Measurements from ENCODE around the gene FOXP1.
A peak's percentile ranks its signal among the peaks of the same experiment; 100 is the strongest.

FOXP1 gene

DNA sequence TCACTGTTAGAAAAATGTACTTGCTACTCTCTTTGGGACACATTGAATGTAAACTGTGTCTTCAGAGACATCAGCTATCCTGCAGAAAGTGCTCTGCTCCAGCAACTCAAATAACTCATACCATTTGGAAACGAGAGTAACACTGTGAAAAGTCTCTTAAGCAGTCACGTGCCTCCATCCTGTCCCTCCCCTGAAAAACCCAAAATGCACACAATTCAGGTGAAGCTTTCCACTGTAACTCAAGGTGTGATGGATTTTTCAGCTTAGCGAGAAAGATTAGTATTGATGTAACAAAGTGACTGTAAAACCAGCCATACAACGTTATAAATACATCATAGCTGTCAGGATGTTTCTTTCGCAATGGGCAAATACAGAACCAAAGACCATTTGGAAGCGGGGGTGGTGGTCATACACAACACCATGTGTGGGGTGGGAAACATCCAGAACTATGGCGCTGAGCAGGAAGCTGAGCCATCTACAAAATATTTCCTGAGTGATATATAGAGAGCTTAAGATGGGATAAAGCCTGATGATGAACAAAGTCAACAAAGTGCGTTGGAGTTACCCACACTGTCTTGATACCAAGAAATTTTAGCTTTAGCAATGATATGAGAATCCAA lies 332.3 kb downstream of the FOXP1 start:
- DNase-seq = no peak

DNA sequence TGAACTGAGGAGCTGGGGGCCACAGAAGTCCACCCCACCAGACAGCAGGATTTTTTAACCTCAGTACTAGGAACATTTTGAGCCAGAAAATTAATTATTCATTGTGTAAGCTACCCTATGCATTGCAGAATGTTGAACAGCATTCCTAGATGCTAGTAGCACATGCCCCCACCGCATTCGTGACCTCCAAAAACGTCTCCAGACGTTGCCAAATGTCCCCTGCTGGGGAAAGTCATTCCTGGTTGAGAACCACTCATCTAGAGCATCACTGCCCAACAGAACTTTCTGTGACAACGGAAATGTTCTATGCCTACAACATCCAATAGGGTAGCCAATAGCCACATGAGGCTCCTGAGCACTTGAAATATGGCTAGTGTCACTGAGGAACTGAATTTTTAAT lies 333.5 kb downstream of the FOXP1 start:
- DNase-seq = no peak

DNA sequence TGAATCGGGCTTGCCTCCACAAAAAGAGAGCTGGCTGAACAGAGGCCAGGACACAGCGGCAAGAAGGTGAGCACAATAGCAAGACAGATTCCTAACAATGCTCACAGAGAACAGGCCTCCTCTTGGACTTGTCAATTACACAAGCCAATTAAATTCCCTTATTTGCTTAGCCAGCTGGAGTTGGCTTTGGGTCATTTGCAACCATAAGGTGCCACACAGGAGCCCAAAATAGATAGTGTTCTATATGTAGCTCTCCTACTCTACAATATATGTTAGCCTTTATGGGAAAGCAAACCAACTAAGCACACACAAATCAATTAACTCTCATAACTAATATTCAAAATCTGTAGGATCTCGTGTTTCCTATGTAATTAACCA lies 335.6 kb downstream of the FOXP1 start:
- DNase-seq = no peak

- DNase-seq = no peak
Observed at GRCh38 chr3:71247221-71247957, 336.1 kb downstream of the FOXP1 start.

DNA sequence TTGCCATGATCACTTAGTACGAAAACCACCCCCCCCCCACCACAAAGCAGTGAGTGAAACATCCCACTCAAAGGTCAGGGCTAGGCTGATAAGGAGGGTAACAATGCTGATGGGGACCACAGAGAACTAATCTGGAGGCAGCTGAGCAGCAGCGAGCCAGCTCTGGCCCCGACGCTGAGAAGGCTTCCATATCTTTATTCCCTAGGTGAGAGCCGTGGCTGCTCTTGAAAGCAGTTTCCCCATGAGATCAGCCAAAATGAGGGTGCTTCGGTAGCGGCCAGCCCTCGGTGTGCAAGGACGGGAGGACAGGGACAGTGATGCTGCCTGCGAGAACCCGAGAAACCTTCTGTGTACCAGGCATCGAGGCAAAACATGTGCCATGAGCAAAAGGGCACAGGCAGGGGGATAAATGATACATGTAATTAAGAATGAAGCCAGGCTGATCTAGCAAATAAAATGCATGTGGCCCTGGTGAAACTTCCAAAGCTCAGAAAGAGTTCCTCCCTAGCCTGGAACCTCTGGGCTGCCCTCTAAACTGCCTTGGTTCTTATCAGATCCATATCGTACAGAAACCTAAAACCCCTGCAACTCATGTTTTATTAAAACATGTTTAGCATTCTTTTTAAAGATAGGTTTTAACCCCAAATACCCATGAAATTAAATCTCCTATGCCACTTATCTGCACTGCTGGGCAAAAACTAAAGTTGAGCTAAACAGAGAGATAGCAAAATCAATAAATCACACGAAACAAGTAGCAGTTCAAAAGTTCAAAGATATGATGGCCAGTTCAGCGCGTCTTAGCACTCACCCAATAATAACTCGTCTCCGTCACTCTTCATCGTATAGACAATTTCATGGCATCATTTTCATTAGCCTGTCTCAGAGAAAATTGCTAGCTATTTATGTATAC lies 337.3 kb downstream of the FOXP1 start:
- DNase-seq = no peak

- no peak for DNase-seq
Observed at GRCh38 chr3:71244826-71245488, 338.6 kb downstream of the FOXP1 start.

DNA sequence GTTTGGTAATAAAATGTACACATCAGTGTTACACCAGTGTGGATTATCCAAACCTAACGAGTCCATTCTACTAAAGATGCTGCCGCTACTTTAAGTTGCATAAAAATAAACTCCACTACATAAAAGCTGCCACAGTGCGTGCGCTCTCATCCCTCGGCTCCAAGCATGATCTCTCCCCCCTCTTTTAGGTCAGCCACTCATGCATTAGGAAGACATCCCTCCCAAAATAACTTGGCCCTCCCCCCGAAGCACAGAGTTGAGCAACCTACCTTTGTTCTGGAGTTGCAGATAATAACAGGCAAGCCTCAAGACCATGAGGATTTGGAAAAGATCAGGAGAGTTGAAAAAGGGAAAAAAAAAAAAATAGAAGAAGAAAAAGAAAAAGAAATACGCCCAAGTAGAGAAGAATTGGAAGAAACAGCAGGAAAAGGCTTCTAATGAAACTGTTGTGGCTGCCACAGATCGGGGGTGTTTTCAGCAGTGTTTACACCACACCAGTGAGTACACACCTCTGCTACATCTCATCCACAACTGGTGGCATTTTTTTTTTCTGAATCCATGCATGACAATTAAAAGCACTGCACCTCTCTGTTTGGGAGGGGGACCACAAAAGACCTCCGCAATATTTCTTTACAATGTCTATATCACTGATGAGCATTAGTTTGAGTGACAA lies 339.2 kb downstream of the FOXP1 start:
- no peak for DNase-seq

GRCh38 chr3:71243229-71243628 lies 340.3 kb downstream of the FOXP1 start:
- no peak for DNase-seq

DNA sequence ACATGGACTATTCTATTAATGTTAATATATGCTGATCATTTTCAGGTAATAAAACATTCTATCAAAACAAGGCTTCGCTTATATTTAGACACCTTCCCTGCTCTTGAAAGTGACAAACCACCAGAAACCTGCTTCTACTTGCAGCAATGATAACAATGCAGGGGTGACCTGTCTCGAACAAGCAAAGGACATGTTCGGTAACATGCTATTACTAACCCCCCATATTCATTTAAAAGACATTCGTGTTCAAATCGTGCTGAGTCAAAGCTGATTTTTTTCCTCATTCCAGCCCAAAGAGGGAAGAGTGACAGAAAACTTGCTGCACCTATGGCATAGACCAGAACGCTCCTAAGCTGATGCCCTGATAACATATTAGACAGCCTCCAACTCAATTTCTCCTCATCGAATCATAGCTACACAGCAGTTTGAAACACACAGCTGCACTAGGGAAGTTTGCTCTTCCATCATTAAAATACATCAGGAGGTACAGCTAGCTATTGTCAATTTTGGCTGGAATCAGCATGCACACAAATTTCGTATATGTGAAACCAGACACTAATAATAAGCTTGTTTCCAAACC lies 341.5 kb downstream of the FOXP1 start:
- no peak for DNase-seq

DNA sequence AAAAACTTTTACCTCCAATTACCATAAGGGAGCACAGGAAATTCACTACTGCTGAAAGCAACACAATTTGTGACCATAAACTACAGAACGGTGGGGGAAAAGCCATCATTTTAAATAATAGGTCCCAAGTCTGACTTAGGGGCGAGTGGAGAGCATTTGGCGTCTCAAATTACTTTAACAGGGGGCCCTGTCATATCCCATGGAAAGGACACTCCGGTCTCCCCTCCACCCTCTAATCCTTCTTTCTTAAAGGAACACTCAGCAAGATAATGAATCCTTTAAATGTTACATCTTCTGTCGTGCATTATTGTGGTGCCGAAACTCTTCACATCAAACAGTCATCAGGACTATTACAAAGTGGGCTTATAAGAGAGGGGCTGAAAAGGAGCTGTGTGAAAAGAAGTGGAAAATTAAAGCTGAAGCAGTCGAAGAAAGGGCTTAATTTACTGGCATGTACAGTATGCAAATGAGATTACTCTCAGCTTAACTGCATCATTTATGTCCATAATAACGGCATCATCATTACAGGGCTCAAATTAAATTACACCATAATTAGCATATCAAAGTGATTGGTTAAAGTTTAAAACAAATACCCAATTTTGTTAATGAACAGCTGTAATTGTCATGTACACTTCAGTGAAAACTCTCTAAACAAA lies 342.2 kb downstream of the FOXP1 start:
- no peak for DNase-seq

GRCh38 chr3:71240034-71240433 lies 343.5 kb downstream of the FOXP1 start:
- no peak for DNase-seq

DNA sequence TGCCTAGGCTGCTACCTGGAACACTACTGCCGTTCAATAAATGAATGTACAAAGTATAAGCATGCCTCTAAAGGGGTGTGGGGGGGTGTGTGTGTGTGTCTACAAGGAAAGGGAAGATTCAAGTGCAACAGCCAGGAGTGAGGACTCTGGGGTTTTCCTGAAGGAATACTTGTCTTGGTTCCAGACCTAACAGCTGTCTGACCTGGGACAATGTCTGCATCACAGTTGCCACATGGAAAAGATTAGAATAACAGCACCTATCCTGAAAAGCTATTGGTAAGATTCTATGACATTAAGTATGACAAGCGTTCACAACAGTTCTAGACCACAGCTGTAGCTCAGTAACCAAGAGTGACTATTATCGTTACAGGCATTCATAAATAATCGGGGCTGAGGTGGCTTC lies 345.2 kb downstream of the FOXP1 start:
- no peak for DNase-seq

DNA sequence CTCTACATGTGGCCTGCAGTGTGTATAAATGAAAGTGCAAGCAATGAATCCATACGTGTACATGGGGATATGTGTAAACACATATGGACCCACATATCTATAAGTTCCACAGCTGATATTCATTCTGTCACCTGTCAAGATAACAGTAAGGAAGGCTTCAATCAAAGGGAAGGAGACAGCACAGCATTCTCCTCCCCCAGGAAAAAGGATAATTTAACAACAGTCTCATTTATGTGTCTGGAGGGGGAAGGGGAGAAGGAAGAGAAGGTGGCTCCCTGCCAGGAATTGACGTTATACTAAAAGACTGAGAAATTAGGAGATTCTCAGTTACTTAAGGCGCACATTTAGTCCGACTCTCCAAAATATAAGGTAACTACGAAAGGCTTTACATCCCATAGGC lies 345.9 kb downstream of the FOXP1 start:
- DNase-seq = no peak

DNA sequence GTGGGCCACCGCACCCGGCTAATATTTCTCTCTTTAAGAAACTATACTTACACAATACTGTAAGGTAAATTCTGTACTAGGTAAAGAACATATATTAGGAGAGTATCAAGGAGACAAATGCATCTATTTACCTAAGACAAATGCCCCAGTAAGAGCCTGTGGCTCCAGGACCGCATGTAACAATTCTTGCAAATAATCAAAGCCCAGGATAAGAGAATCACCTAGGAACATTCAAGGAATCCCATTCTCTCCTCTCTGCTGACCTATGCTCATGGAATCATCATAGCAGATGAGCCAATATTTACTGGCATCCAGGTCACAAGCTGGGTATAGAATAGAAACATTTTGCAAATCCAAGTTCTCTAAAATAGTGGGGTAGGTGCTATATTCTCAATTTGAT lies 347.7 kb downstream of the FOXP1 start:
- no peak for DNase-seq

GRCh38 chr3:71232895-71233294 lies 350.6 kb downstream of the FOXP1 start:
- no peak for DNase-seq

- no peak for DNase-seq
Observed at GRCh38 chr3:71232175-71232679, 351.3 kb downstream of the FOXP1 start.

- DNase-seq = no peak
Observed at GRCh38 chr3:71231680-71232079, 351.8 kb downstream of the FOXP1 start.

GRCh38 chr3:71229905-71230657 lies 353.4 kb downstream of the FOXP1 start:
- no peak for DNase-seq

DNA sequence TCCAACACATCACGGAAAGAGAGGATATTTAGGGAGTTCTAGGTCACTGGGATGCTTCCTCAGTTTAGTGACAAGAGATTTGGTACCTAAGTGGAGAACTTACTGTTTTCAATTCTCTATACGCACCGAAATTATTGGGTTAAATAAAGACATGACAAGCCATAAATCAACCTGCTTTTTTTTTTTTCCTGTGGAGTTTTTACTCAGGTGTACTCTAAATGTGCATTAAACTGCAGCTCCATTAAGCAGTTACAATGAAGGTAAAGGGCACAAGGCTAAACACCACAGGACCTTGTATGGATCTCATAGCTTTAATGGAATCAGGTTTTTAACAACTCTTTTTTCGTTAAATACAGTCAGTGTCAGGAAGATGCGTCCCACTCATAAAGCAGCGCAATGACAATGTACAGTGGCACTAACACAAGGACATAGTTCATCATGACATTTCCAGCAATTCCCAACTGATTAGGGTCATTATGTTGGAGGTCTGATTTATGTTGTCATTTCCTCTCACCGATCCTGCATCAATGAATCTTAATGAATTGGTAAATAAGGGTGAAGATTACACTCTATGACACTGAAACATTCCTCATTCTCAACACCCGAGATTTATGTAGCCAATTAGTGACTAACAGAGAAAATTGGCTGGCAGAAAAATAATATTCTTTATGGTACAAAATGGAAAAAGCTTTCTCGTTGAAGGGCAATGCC lies 355.2 kb downstream of the FOXP1 start:
- DNase-seq = no peak

DNA sequence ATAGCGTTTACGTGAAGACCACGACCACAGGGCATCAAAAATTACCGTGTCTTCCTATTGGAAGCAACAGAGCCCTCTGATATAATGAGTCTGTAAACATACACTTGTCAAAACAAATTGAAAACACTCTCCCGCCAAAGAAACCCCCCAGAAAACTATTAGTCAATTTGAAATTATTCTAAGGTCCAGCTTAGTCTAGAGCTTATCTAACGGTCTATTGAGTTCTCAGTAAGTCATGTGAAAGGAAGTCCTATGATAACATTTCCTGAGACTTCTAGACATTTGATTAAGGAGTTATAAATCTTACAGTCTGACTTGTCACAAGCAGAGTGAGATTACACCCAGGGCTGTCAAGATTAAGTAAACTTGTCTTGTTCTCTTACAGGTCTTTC lies 356.3 kb downstream of the FOXP1 start:
- peak; percentile 18 for DNase-seq
